ENCODE measurements around the gene HLA-E.

The HLA-E gene

GRCh38 chr6:30489081-30490025 lies at the start of gene HLA-E:
Gene HLA-E, plus strand, starts transcription at chr6:30489509. Its CDS starts 23 bp downstream, at chr6:30489532.
- TF ChIP-seq, protein P1, sequence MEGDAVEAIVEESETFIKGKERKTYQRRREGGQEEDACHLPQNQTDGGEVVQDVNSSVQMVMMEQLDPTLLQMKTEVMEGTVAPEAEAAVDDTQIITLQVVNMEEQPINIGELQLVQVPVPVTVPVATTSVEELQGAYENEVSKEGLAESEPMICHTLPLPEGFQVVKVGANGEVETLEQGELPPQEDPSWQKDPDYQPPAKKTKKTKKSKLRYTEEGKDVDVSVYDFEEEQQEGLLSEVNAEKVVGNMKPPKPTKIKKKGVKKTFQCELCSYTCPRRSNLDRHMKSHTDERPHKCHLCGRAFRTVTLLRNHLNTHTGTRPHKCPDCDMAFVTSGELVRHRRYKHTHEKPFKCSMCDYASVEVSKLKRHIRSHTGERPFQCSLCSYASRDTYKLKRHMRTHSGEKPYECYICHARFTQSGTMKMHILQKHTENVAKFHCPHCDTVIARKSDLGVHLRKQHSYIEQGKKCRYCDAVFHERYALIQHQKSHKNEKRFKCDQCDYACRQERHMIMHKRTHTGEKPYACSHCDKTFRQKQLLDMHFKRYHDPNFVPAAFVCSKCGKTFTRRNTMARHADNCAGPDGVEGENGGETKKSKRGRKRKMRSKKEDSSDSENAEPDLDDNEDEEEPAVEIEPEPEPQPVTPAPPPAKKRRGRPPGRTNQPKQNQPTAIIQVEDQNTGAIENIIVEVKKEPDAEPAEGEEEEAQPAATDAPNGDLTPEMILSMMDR (IDR thresholded peaks at IDR 0.05; ENCODE audit: control insufficient read depth, insufficient read depth, low read depth, low read length, missing control alignments), result no peak
- peak within 1 kb of the TSS; percentile 90 for H3K4me3 ChIP-seq (ENCODE audit: control insufficient read depth, low read depth, low read length)
- peak; percentile 99 for DNase-seq (ENCODE audit: low read depth)

DNA sequence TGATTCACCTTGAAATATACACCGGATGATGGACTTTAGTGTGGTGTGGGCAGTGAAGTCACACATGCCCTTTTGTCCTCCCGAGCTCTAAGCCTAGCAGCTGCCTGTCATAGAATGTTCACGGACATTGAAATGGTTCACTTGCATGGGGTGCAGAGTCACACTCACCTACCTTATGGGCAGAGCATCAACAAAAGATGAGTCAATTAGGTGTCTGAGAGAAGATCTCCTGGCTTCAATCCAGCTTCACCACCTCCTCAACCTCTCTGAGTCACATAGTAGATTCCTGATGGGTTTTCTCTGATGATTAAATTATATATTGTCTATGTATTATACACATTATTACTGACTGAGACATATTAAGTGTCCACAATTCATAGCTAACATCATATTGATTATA lies 48.1 kb upstream of the HLA-E start:
- no peak for DNase-seq (ENCODE audit: low read depth)
- no peak overlapping the region for H3K4me3 ChIP-seq (ENCODE audit: control insufficient read depth, low read depth, low read length)
- TF ChIP-seq, protein P1 (IDR thresholded peaks at IDR 0.05; ENCODE audit: control insufficient read depth, insufficient read depth, low read depth, low read length, missing control alignments), result no peak

DNA sequence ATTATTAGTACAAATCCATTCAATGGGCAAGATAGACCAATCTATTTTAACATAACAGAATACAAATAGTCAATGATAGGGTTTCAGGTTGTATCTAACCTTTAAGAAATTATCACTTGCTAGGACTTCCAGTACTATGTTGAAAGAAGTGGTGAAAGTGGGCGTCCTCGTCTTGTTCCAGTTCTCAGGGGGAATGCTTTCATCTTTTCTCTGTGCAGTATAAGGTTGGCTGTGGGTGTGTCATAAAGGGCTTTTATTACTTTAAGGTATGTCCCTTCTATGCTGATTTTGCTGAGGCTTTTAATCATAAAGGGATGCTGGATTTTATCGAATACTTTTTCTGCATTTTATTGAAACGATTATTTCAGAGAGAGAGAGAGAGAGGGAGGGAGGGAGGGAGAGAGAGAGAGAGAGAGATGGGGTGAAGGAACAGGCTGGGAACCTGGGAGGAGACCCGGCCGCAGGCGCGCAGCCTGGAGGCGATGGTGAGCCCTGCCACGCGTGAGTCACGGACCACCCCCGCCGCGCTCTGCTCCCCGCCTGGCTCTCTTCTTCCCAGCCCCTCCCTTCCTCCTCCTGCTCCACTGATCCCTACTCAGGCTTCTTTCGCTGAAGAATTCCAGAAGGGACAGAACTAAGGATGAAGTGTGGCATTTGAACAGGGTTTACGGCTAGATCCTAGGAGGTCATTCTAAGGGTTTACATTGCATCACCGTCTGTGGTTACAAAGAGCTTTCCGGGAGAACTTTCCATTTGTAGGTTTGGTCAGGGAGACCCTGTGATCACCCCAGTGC lies 45.5 kb upstream of the HLA-E start:
- TF ChIP-seq, protein P1 (IDR thresholded peaks at IDR 0.05; ENCODE audit: control insufficient read depth, insufficient read depth, low read depth, low read length, missing control alignments), result no peak
- no peak for DNase-seq (ENCODE audit: low read depth)
- no peak overlapping the region for H3K4me3 ChIP-seq (ENCODE audit: control insufficient read depth, low read depth, low read length)

- no peak for DNase-seq (ENCODE audit: low read depth)
- no peak overlapping the region for H3K4me3 ChIP-seq (ENCODE audit: control insufficient read depth, low read depth, low read length)
- TF ChIP-seq, protein P1 (IDR thresholded peaks at IDR 0.05; ENCODE audit: control insufficient read depth, insufficient read depth, low read depth, low read length, missing control alignments), result no peak
These were observed 44.9 kb upstream of the HLA-E start for GRCh38 chr6:30444451-30444742.

- no peak for DNase-seq (ENCODE audit: low read depth)
- TF ChIP-seq, protein P1 (IDR thresholded peaks at IDR 0.05; ENCODE audit: control insufficient read depth, insufficient read depth, low read depth, low read length, missing control alignments), result no peak
- H3K4me3 ChIP-seq (ENCODE audit: control insufficient read depth, low read depth, low read length), result no peak overlapping the region
These were observed 43.0 kb upstream of the HLA-E start for GRCh38 chr6:30446259-30446658.

DNA sequence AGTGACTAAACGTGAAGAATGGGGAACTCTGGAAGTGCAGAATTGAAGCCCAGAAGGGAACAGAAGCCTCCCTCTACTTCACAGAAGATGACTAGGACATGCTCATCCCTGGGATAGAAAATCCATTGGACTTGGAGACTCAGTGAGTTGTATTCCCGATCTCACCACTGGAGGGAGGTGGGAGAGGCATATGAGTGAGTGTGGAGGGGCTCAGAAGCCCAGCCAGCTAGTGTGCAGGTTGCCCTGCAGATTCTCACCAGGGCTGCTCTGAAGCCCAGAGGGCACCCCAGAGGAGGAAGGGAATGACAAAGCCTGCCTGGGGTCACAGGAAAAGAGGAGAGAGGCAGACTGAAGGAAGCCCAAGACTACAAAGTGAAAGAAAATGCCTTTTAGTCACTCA lies 42.1 kb upstream of the HLA-E start:
- no peak for DNase-seq (ENCODE audit: low read depth)
- no peak overlapping the region for H3K4me3 ChIP-seq (ENCODE audit: control insufficient read depth, low read depth, low read length)
- TF ChIP-seq, protein P1 (IDR thresholded peaks at IDR 0.05; ENCODE audit: control insufficient read depth, insufficient read depth, low read depth, low read length, missing control alignments), result peak; percentile 29
